ENCODE results near the gene DOCK9. TPM values are rescaled to one million over a fixed set of nuclear protein-coding genes. Genes with fewer than 3 reads are reported as not detected.
A peak's percentile ranks its signal among the peaks of the same experiment; 100 is the strongest.

The DOCK9 gene
- total and polyA plus RNA-seq, 2 donors from 2014 or later, result 14.0 to 125 TPM

- H3K36me3 ChIP-seq (ENCODE audit: control insufficient read depth in 2 of 3, insufficient read depth in 3 of 3, low read length in 3 of 3), result no peaks in the 10 kb centered on the region
- intact Hi-C loops (cut with DNase I), result no loop called here
- no peak overlapping the region for H3K4me3 ChIP-seq (ENCODE audit: low read length in 3 of 3)
- DNase-seq, result peak in 1 of 5 donors; percentile 71
- H3K27me3 ChIP-seq (ENCODE audit: control insufficient read depth, insufficient read depth, low read length), result no peaks in the 10 kb centered on the region
- no peak for TF ChIP-seq CTCF (IDR thresholded peaks at IDR 0.05; ENCODE audit: borderline replicate concordance, extremely low read depth, insufficient read depth)
- H3K4me1 ChIP-seq (ENCODE audit: control insufficient read depth in 2 of 3, insufficient read depth in 2 of 3, low read depth in 1 of 3, low read length in 3 of 3), result peaks cover 0 to 7% (median 0%) of the 10 kb centered on the region in 3 donors
- H3K9me3 ChIP-seq (ENCODE audit: control insufficient read depth in 2 of 3, insufficient read depth in 1 of 3, low read length in 3 of 3), result no peaks in the 10 kb centered on the region
- no peak overlapping the region for H3K27ac ChIP-seq (ENCODE audit: low read depth in 2 of 2, low read length in 2 of 2)
- no peak overlapping the region for H3K9ac ChIP-seq (ENCODE audit: low read length in 3 of 3)
- no peak for FAIRE-seq
Measured at GRCh38 chr13:99007414-99007986, 29.6 kb upstream of the DOCK9 start.

- H3K27ac ChIP-seq (ENCODE audit: low read depth in 2 of 2, low read length in 2 of 2), result no peak overlapping the region
- no peaks in the 10 kb centered on the region for H3K27me3 ChIP-seq (ENCODE audit: control insufficient read depth, insufficient read depth, low read length)
- no peak for TF ChIP-seq CTCF (IDR thresholded peaks at IDR 0.05; ENCODE audit: borderline replicate concordance, extremely low read depth, insufficient read depth)
- no peak for FAIRE-seq
- H3K4me3 ChIP-seq (ENCODE audit: low read length in 3 of 3), result no peak overlapping the region
- no peaks in the 10 kb centered on the region for H3K36me3 ChIP-seq (ENCODE audit: control insufficient read depth in 2 of 3, insufficient read depth in 3 of 3, low read length in 3 of 3)
- intact Hi-C loops (cut with DNase I), result no loop called here
- H3K4me1 ChIP-seq (ENCODE audit: control insufficient read depth in 2 of 3, insufficient read depth in 2 of 3, low read depth in 1 of 3, low read length in 3 of 3), result peaks cover 0 to 7% (median 0%) of the 10 kb centered on the region in 3 donors
- no peaks in the 10 kb centered on the region for H3K9me3 ChIP-seq (ENCODE audit: control insufficient read depth in 2 of 3, insufficient read depth in 1 of 3, low read length in 3 of 3)
- no peak for DNase-seq
- H3K9ac ChIP-seq (ENCODE audit: low read length in 3 of 3), result no peak overlapping the region
Measured at GRCh38 chr13:99005609-99006008, 27.7 kb upstream of the DOCK9 start.

- DNase-seq (peak in 3 of 5 donors; percentile 17 to 88 (median 79)), FAIRE-seq (no peak)
- Histone ChIP-seq H3K4me1 (ENCODE audit: control insufficient read depth in 2 of 3, insufficient read depth in 2 of 3, low read depth in 1 of 3, low read length in 3 of 3) (peaks cover 0 to 9% (median 0%) of the 10 kb centered on the region in 3 donors), H3K4me3 (ENCODE audit: low read length in 3 of 3) (no peak overlapping the region), H3K9ac (ENCODE audit: low read length in 3 of 3) (no peak overlapping the region), H3K27me3 (ENCODE audit: control insufficient read depth, insufficient read depth, low read length) (no peaks in the 10 kb centered on the region), H3K9me3 (ENCODE audit: control insufficient read depth in 2 of 3, insufficient read depth in 1 of 3, low read length in 3 of 3) (no peaks in the 10 kb centered on the region), H3K27ac (ENCODE audit: low read depth in 2 of 2, low read length in 2 of 2) (no peak overlapping the region), H3K36me3 (ENCODE audit: control insufficient read depth in 2 of 3, insufficient read depth in 3 of 3, low read length in 3 of 3) (no peaks in the 10 kb centered on the region)
- TF ChIP-seq CTCF (IDR thresholded peaks at IDR 0.05; ENCODE audit: borderline replicate concordance, extremely low read depth, insufficient read depth), result no peak
- intact Hi-C loops (cut with DNase I), result no loop called here
Measured at GRCh38 chr13:99004978-99005377, 27.1 kb upstream of the DOCK9 start.

Measured in kidney (tissue), 14 donors.